GM20431 (cell line): ENCODE data around the gene VKORC1L1.
"Not testable (repeated sequence)": the region's sequence is repeated elsewhere in the genome, so short reads cannot be mapped to it uniquely, and the experiment has no call there.

Experiments
- in situ Hi-C: fragments of 300-500 bp; cut with MseI, MboI; formaldehyde crosslinking; loops from one replicate; pipeline ENCODE4 v1.15.0; 2020; ENCODE audit warnings: low sequenced_read_pairs; ENCODE audit not compliant: unreplicated experiment

VKORC1L1 gene

GRCh38 chr7:65974191-65974801 is 101.4 kb downstream of the VKORC1L1 start:
- in situ Hi-C loops: no loop called here

GRCh38 chr7:65974876-65975275 is 102.0 kb downstream of the VKORC1L1 start:
- in situ Hi-C loops: loop anchor here (25.0 kb wide), 1 partner anchor 238 kb away; no protein-coding TSS in a partner anchor

GRCh38 chr7:65975814-65976445 is 103.1 kb downstream of the VKORC1L1 start:
- in situ Hi-C loops: loop anchor here (25.0 kb wide), 1 partner anchor 239 kb away; no protein-coding TSS in a partner anchor

- in situ Hi-C loops: loop anchor here (25.0 kb wide), 1 partner anchor 239 kb away; no protein-coding TSS in a partner anchor
Measured at GRCh38 chr7:65976659-65977196, 103.9 kb downstream of the VKORC1L1 start.

- in situ Hi-C loops: loop anchor here (25.0 kb wide), 1 partner anchor 242 kb away; no protein-coding TSS in a partner anchor
Measured at GRCh38 chr7:65978891-65979582, 106.2 kb downstream of the VKORC1L1 start.

GRCh38 chr7:65979583-65980477 is 107.0 kb downstream of the VKORC1L1 start:
- in situ Hi-C loops: loop anchor here (25.0 kb wide), 1 partner anchor 243 kb away; no protein-coding TSS in a partner anchor

- in situ Hi-C loops: loop anchor here (25.0 kb wide), 1 partner anchor 243 kb away; no protein-coding TSS in a partner anchor
Measured at GRCh38 chr7:65980478-65981250, 107.8 kb downstream of the VKORC1L1 start.

GRCh38 chr7:65981965-65982792 is 109.3 kb downstream of the VKORC1L1 start, which contains the start of gene GUSB:
GUSB (minus strand) TSS chr7:65982213; CDS start chr7:65982183, 30 bp downstream.
- in situ Hi-C loops: loop anchor here (25.0 kb wide), 1 partner anchor 245 kb away; no protein-coding TSS in a partner anchor

GRCh38 chr7:65983965-65984658 is 111.2 kb downstream of the VKORC1L1 start:
- in situ Hi-C loops: loop anchor here (25.0 kb wide), 1 partner anchor 247 kb away; no protein-coding TSS in a partner anchor

GRCh38 chr7:65988084-65988483 is 115.2 kb downstream of the VKORC1L1 start:
- in situ Hi-C loops: loop anchor here (25.0 kb wide), 1 partner anchor 251 kb away; no protein-coding TSS in a partner anchor

GRCh38 chr7:65988503-65988902 is 115.6 kb downstream of the VKORC1L1 start:
- in situ Hi-C loops: loop anchor here (25.0 kb wide), 1 partner anchor 251 kb away; no protein-coding TSS in a partner anchor

- in situ Hi-C loops: loop anchor here (25.0 kb wide), 1 partner anchor 252 kb away; no protein-coding TSS in a partner anchor
Measured at GRCh38 chr7:65989694-65990080, 116.8 kb downstream of the VKORC1L1 start.

GRCh38 chr7:65991829-65992228 is 119.0 kb downstream of the VKORC1L1 start:
- in situ Hi-C loops: loop anchor here (25.0 kb wide), 1 partner anchor 255 kb away; no protein-coding TSS in a partner anchor

- in situ Hi-C loops: loop anchor here (25.0 kb wide), 1 partner anchor 255 kb away; no protein-coding TSS in a partner anchor
Measured at GRCh38 chr7:65992526-65992925, 119.7 kb downstream of the VKORC1L1 start.

GRCh38 chr7:65994984-65995383 is 122.1 kb downstream of the VKORC1L1 start:
- in situ Hi-C loops: loop anchor here (25.0 kb wide), 1 partner anchor 258 kb away; no protein-coding TSS in a partner anchor

- in situ Hi-C loops: not testable (repeated sequence)
Measured at GRCh38 chr7:66000823-66001417, 128.0 kb downstream of the VKORC1L1 start.
